H1 (cell line): ENCODE data around the gene CEP89. TPM values are rescaled to one million over a fixed set of nuclear protein-coding genes. Genes with fewer than 3 reads are reported as not detected.

Experiments
- CTCF ChIA-PET: fragments of 300-600 bp; sonication (Branson Sonifier 250); formaldehyde crosslinking; loops from one replicate; lab custom pipeline; 2021; ENCODE audit not compliant: partially characterized antibody; lab: Charles Lee
- POLR2A ChIA-PET: fragments of 300-600 bp; sonication (Branson Sonifier 250); formaldehyde crosslinking; loops from one replicate; lab custom pipeline; 2021; ENCODE audit warnings: inconsistent platforms; ENCODE audit not compliant: partially characterized antibody; lab: Charles Lee
- DNase-seq, 2 experiments: peaks; one replicate each; pipeline versions ENCODE4 v3.0.0 to v3.0.0-alpha.2; 2010 to 2022; ENCODE audit warnings: low spot score in 2 of 2, low read depth in 1 of 2, mixed read lengths in 1 of 2
- FAIRE-seq: peaks from 2 replicates; lab custom pipeline; 2011; peaks lifted over from hg19 to GRCh38; lab: Jason Lieb, UNC
- H2AFZ ChIP-seq: 2 replicates; pipeline ENCODE4 v1.8.1; 2012; ENCODE audit warnings: low read length, inconsistent platforms
- H2AK5ac ChIP-seq: 2 replicates; pipeline ENCODE4 v1.6.1; 2013; ENCODE audit warnings: low read depth, low read length
- H2BK120ac ChIP-seq: replicated peaks from 2 replicates; pipeline ENCODE3; 2013; ENCODE audit warnings: low read depth, low read length, inconsistent platforms
- H2BK12ac ChIP-seq: 2 replicates; pipeline ENCODE4 v1.6.1; 2013; ENCODE audit warnings: low read depth, low read length
- H2BK15ac ChIP-seq: 2 replicates; pipeline ENCODE4 v1.6.1; 2013; ENCODE audit warnings: low read length
- H2BK20ac ChIP-seq: 2 replicates; pipeline ENCODE4 v1.6.1; 2013; ENCODE audit warnings: low read length
- H2BK5ac ChIP-seq: 2 replicates; pipeline ENCODE4 v1.6.1; 2013; ENCODE audit warnings: low read depth, low read length
- H3K14ac ChIP-seq: 2 replicates; pipeline ENCODE4 v1.6.1; 2013; ENCODE audit warnings: inconsistent platforms; ENCODE audit not compliant: insufficient read length
- H3K18ac ChIP-seq: 2 replicates; pipeline ENCODE4 v1.6.1; 2013; ENCODE audit warnings: low read length; ENCODE audit errors: extremely low read depth
- H3K23ac ChIP-seq: 2 replicates; pipeline ENCODE4 v1.6.1; 2013; ENCODE audit warnings: inconsistent platforms; ENCODE audit not compliant: insufficient read length
- H3K23me2 ChIP-seq: 2 replicates; pipeline ENCODE4 v1.6.1; 2013; ENCODE audit warnings: low read depth, low read length
- H3K27ac ChIP-seq: 2 replicates; pipeline ENCODE4 v1.6.1; 2011; ENCODE audit warnings: low read depth, low read length, inconsistent platforms
- H3K27me3 ChIP-seq, 4 experiments: replicated peaks in 1 of 4; 1 replicate in 1 of 4; 2 replicates in 3 of 4; pipeline versions ENCODE4 v1.6.1 to v1.8.1; 2011 to 2013; ENCODE audit warnings: low read length in 3 of 4, mild to moderate bottlenecking in 3 of 4, inconsistent platforms in 2 of 4, mixed read lengths in 2 of 4, moderate library complexity in 1 of 4; ENCODE audit not compliant: control insufficient read depth in 3 of 4, insufficient read depth in 3 of 4; ENCODE audit errors: extremely low read depth in 1 of 4
- H3K36me3 ChIP-seq, 4 experiments: 2 replicates each; pipeline versions ENCODE4 v1.6.1 to v1.8.1; 2011 to 2013; ENCODE audit warnings: mild to moderate bottlenecking in 4 of 4, low read length in 3 of 4, moderate library complexity in 2 of 4, control low read depth in 1 of 4, inconsistent platforms in 1 of 4; ENCODE audit not compliant: insufficient read depth in 4 of 4, control insufficient read depth in 2 of 4
- H3K4ac ChIP-seq: replicated peaks from 2 replicates; pipeline ENCODE3; 2013; ENCODE audit warnings: low read length, low read depth, mixed read lengths, inconsistent platforms; ENCODE audit not compliant: insufficient read length
- H3K4me1 ChIP-seq, 4 experiments: replicated peaks in 1 of 4; 1 replicate in 1 of 4; 2 replicates in 3 of 4; pipeline versions ENCODE4 v1.6.1 to v1.8.1; 2011 to 2013; ENCODE audit warnings: low read length in 3 of 4, inconsistent platforms in 2 of 4, mixed read lengths in 1 of 4; ENCODE audit not compliant: insufficient read depth in 4 of 4, control insufficient read depth in 3 of 4
- H3K4me2 ChIP-seq, 2 experiments: 2 replicates each; pipeline versions ENCODE4 v1.6.1 to v1.8.1; 2011 to 2013; ENCODE audit warnings: low read depth in 2 of 2, low read length in 2 of 2, control low read depth in 1 of 2, inconsistent platforms in 1 of 2, mild to moderate bottlenecking in 1 of 2; ENCODE audit not compliant: insufficient read depth in 1 of 2
- H3K4me3 ChIP-seq, 4 experiments: fragments of 200-600, 300-600 bp in 1 of 4; sonication (generic), shearing (Covaris generic), sonication (Bioruptor Twin) in 1 of 4; 2 replicates each; pipeline versions ENCODE4 v1.5.1 to v1.8.1; 2011 to 2016; ENCODE audit warnings: low read length in 4 of 4, low read depth in 3 of 4, control low read depth in 2 of 4, inconsistent platforms in 2 of 4, mild to moderate bottlenecking in 2 of 4, mixed read lengths in 1 of 4, moderate library complexity in 1 of 4; ENCODE audit not compliant: insufficient read depth in 2 of 4; ENCODE audit errors: extremely low read depth in 1 of 4
- H3K56ac ChIP-seq: replicated peaks from 2 replicates; pipeline ENCODE3; 2013; ENCODE audit warnings: low read depth, mild to moderate bottlenecking, mixed read lengths, low read length, inconsistent platforms; ENCODE audit not compliant: insufficient read length
- H3K79me1 ChIP-seq: 2 replicates; pipeline ENCODE4 v1.6.1; 2013; ENCODE audit warnings: low read depth, low read length, control low read depth
- H3K79me2 ChIP-seq, 2 experiments: 2 replicates each; pipeline versions ENCODE4 v1.6.1 to v1.8.1; 2012 to 2013; ENCODE audit warnings: low read length in 2 of 2, mild to moderate bottlenecking in 2 of 2, inconsistent platforms in 1 of 2; ENCODE audit not compliant: insufficient read depth in 2 of 2, control insufficient read depth in 1 of 2
- H3K9ac ChIP-seq, 4 experiments: replicated peaks in 1 of 4; 1 replicate in 1 of 4; 2 replicates in 3 of 4; pipeline versions ENCODE4 v1.6.1 to v1.8.1; 2011 to 2013; ENCODE audit warnings: low read depth in 3 of 4, low read length in 3 of 4, control low read depth in 2 of 4, mild to moderate bottlenecking in 2 of 4, moderate library complexity in 2 of 4, inconsistent platforms in 1 of 4; ENCODE audit errors: extremely low read depth in 1 of 4
- H3K9me3 ChIP-seq, 2 experiments: 2 replicates each; pipeline versions ENCODE4 v1.6.1 to v1.8.1; 2012 to 2013; ENCODE audit warnings: mild to moderate bottlenecking in 2 of 2, moderate library complexity in 2 of 2, control low read depth in 1 of 2, inconsistent platforms in 1 of 2, low read depth in 1 of 2, low read length in 1 of 2, mixed read lengths in 1 of 2; ENCODE audit not compliant: insufficient read depth in 2 of 2
- H4K20me1 ChIP-seq, 2 experiments: replicated peaks in 1 of 2; 2 replicates each; pipeline versions ENCODE3 to v1.8.1; 2011 to 2013; ENCODE audit warnings: inconsistent platforms in 2 of 2, low read length in 2 of 2, mild to moderate bottlenecking in 1 of 2; ENCODE audit not compliant: insufficient read depth in 2 of 2, control insufficient read depth in 1 of 2
- H4K5ac ChIP-seq: 2 replicates; pipeline ENCODE4 v1.6.1; 2013; ENCODE audit warnings: low read length, low read depth, mixed read lengths, inconsistent platforms; ENCODE audit not compliant: insufficient read length
- H4K8ac ChIP-seq: 2 replicates; pipeline ENCODE4 v1.8.0; 2013; ENCODE audit warnings: mild to moderate bottlenecking, moderate library complexity, low read length, inconsistent platforms; ENCODE audit not compliant: insufficient read depth; ENCODE audit errors: extremely low read depth
- H4K91ac ChIP-seq: replicated peaks from 2 replicates; pipeline ENCODE3; 2013; ENCODE audit warnings: low read length, mixed read lengths, inconsistent platforms; ENCODE audit not compliant: insufficient read length
- TEAD4 ChIP-seq: IDR thresholded peaks from 2 replicates; pipeline ENCODE4 v1.6.1; 2012; ENCODE audit warnings: low read depth, low read length, inconsistent platforms, mixed read lengths
- WGBS, 2 experiments: shearing (Covaris generic) in 1 of 2; methylation state at CpG; one replicate each; pipeline versions ENCODE4 v1.1.6 to v1.1.7; 2013 to 2015; ENCODE audit warnings: low lambda C conversion rate in 2 of 2, mixed read lengths in 2 of 2, inconsistent platforms in 1 of 2, low coverage in 1 of 2, missing lambda C conversion rate in 1 of 2; ENCODE audit not compliant: insufficient replicate concordance in 2 of 2, insufficient coverage in 1 of 2, insufficient read length in 1 of 2; ENCODE audit errors: extremely low coverage in 1 of 2, missing lambda C conversion rate in 1 of 2; 5-methylcytosine and 5-hydroxymethylcytosine counted together
- polyA plus RNA-seq, 7 experiments: library from polyadenylated mRNA; depleted of rRNA in 3 of 7; stranded (reverse) in 5 of 7; unstranded in 2 of 7; fragments of >200 nt in 5 of 7; fragments of 200-250 nt in 2 of 7; gene quantifications; 1 replicate in 5 of 7; 2 replicates in 1 of 7; 4 replicates in 1 of 7; pipeline versions ENCODE4 v1.2.1 to v1.2.3, GENCODE V29; 2011 to 2013; ENCODE audit warnings: missing spikeins in 2 of 7, mixed read lengths in 2 of 7
- total RNA-seq: library from RNA; stranded (reverse); fragmentation: NEBNext Ultra II Directional; extraction: Animal tissue kit (Norgen Biotek cat#: 25700); gene quantifications from 2 replicates; pipeline ENCODE4 v1.2.1, GENCODE V29; 2021

CEP89 gene
- total and polyA plus RNA-seq, 2 of the 8 experiments (the other 6 are each of a cell fraction or from before 2014, with no cell fraction given): 23.0 to 23.6 TPM

- FAIRE-seq (no peak), DNase-seq (no peak)
- no peak overlapping the region for H3K14ac ChIP-seq
- no peaks in the 10 kb centered on the region for H3K9me3 ChIP-seq
- POLR2A ChIA-PET: no interaction called here
- no peak overlapping the region for H3K23ac ChIP-seq
- no peak overlapping the region for H4K8ac ChIP-seq
- H3K79me1 ChIP-seq: no peaks in the 10 kb centered on the region
- H3K4me1 ChIP-seq: no peaks in the 10 kb centered on the region; a peak in 1 of 7 replicates
- H4K91ac ChIP-seq: no peak overlapping the region
- H3K4me2 ChIP-seq: no peak overlapping the region
- H3K4ac ChIP-seq: no peak overlapping the region
- no peak overlapping the region for H3K4me3 ChIP-seq
- H2AFZ ChIP-seq: no peak overlapping the region
- 96% methylated on average over 5 of the region's 5 CpGs; no CpG with 5 or more reads in 1 of the 2 experiments for WGBS, 2 experiments
- no peak overlapping the region for H3K56ac ChIP-seq
- peak overlapping the region; percentile 50; the same call in 1 of the 2 replicates for H2BK12ac ChIP-seq
- H2BK5ac ChIP-seq: no peak overlapping the region
- H3K9ac ChIP-seq: no peak overlapping the region
- no peak overlapping the region for H2BK20ac ChIP-seq
- H4K20me1 ChIP-seq: no peaks in the 10 kb centered on the region
- no peak overlapping the region for H2BK15ac ChIP-seq
- H3K27ac ChIP-seq: no peak overlapping the region
- H3K36me3 ChIP-seq: no peaks in the 10 kb centered on the region
- CTCF ChIA-PET: no interaction called here
- no peaks in the 10 kb centered on the region for H3K79me2 ChIP-seq
- no peak overlapping the region for H4K5ac ChIP-seq
- no peak overlapping the region for H2BK120ac ChIP-seq
- H2AK5ac ChIP-seq: no peak overlapping the region
- H3K27me3 ChIP-seq: no peaks in the 10 kb centered on the region
- no peak overlapping the region for H3K18ac ChIP-seq
- no peaks in the 10 kb centered on the region for H3K23me2 ChIP-seq
- TF ChIP-seq TEAD4: no peak
Measured at GRCh38 chr19:32857584-32857983, 114.2 kb downstream of the CEP89 start.
